GM12878 (cell line): ENCODE data around the gene KRT82. TPM values are rescaled to one million over a fixed set of nuclear protein-coding genes. Genes with fewer than 3 reads are reported as not detected.

ENCODE experiments used
- ATAC-seq: fragments of 200-7000 bp; cut with Tn5 transposase; 3 replicates; pipeline ENCODE4 v1.9.1; 2020; ENCODE audit warnings: mild to moderate bottlenecking, moderate library complexity
- BruUV-seq: library from RNA; stranded (reverse); fragments of 400-500 nt; replicated peaks from 2 replicates; lab custom pipeline; 2021; lab: Mats Ljungman, UMichigan
- CTCF ChIA-PET: fragments of 300-600 bp; sonication (Branson Sonifier 250); formaldehyde crosslinking; extraction: SDS; loops from one replicate; lab custom pipeline; 2021; ENCODE audit warnings: inconsistent platforms; lab: Yijun Ruan, JAX
- POLR2A ChIA-PET: fragments of 350-600 bp; formaldehyde crosslinking; extraction: SDS; loops from one replicate; lab custom pipeline; 2021; ENCODE audit warnings: inconsistent platforms; lab: Charles Lee
- RAD21 ChIA-PET: fragments of 300-600 bp; sonication (Branson Sonifier 250); formaldehyde crosslinking; loops from one replicate; lab custom pipeline; 2023; ENCODE audit warnings: antibody characterized with exemption; ENCODE audit not compliant: unreplicated experiment; lab: Charles Lee
- SMC1A ChIA-PET: fragments of 300-600 bp; sonication (Branson Sonifier 250); formaldehyde crosslinking; loops from one replicate; lab custom pipeline; 2023; ENCODE audit not compliant: unreplicated experiment, uncharacterized antibody; lab: Charles Lee
- DNase-seq: peaks from one replicate; pipeline ENCODE4 v3.0.0-alpha.2; 2011; ENCODE audit warnings: low read depth, low spot score
- FAIRE-seq: peaks from 3 replicates; lab custom pipeline; 2011; peaks lifted over from hg19 to GRCh38; lab: Jason Lieb, UNC
- H2AFZ ChIP-seq: 2 replicates; pipeline ENCODE4 v1.6.0; 2011; ENCODE audit warnings: low read depth, low read length, control low read depth; ENCODE audit not compliant: control insufficient read depth
- H3K27ac ChIP-seq: 2 replicates; pipeline ENCODE4 v1.5.1; 2011; ENCODE audit warnings: control low read depth; ENCODE audit not compliant: control insufficient read depth, insufficient read depth
- H3K27me3 ChIP-seq, 2 experiments: replicated peaks in 1 of 2; 2 replicates each; pipeline versions ENCODE4 v1.6.0 to v1.6.1; 2011; ENCODE audit warnings: low read length in 1 of 2; ENCODE audit not compliant: control insufficient read depth in 2 of 2, insufficient read depth in 2 of 2
- H3K36me3 ChIP-seq, 2 experiments: 2 replicates each; pipeline ENCODE4 v1.5.1; 2011; ENCODE audit warnings: low read length in 1 of 2; ENCODE audit not compliant: control insufficient read depth in 2 of 2, insufficient read depth in 2 of 2
- H3K4me1 ChIP-seq: 2 replicates; pipeline ENCODE4 v1.6.1; 2011; ENCODE audit warnings: mild to moderate bottlenecking, low read length, moderate library complexity, mixed read lengths; ENCODE audit not compliant: control insufficient read depth, insufficient read depth
- H3K4me2 ChIP-seq: 2 replicates; pipeline ENCODE4 v1.6.0; 2011; ENCODE audit warnings: control low read depth; ENCODE audit not compliant: control insufficient read depth, insufficient read depth
- H3K4me3 ChIP-seq: fragments of 200-600 bp; sonication (generic); 2 replicates; pipeline ENCODE4 v1.5.1; 2016
- H3K79me2 ChIP-seq: 2 replicates; pipeline ENCODE4 v1.6.0; 2011; ENCODE audit warnings: low read length; ENCODE audit not compliant: control insufficient read depth, insufficient read depth
- H3K9ac ChIP-seq: 2 replicates; pipeline ENCODE4 v1.8.0; 2011; ENCODE audit warnings: low read length, control low read depth, mixed read lengths; ENCODE audit not compliant: control insufficient read depth, insufficient read depth
- H3K9me3 ChIP-seq: replicated peaks from 3 replicates; pipeline ENCODE4 v1.5.1; 2011; ENCODE audit warnings: mild to moderate bottlenecking, low read length; ENCODE audit not compliant: control insufficient read depth, insufficient read depth
- H4K20me1 ChIP-seq: 2 replicates; pipeline ENCODE4 v1.6.0; 2011; ENCODE audit not compliant: control insufficient read depth, insufficient read depth
- CREM ChIP-seq: IDR thresholded peaks from 2 replicates; pipeline ENCODE4 v1.6.1; 2014; ENCODE audit warnings: antibody characterized with exemption, low read depth
- DPF2 ChIP-seq: fragments of 450-650 bp; IDR thresholded peaks from 2 replicates; pipeline ENCODE4 v1.6.1; 2017; ENCODE audit warnings: mild to moderate bottlenecking
- EGR1 ChIP-seq, 2 experiments: IDR thresholded peaks; 1 replicate in 1 of 2; 2 replicates in 1 of 2; pipeline ENCODE4 v1.6.1; 2011 to 2012; ENCODE audit warnings: low read depth in 2 of 2, low read length in 2 of 2, borderline replicate concordance in 1 of 2, mild to moderate bottlenecking in 1 of 2, moderate library complexity in 1 of 2
- IKZF2 ChIP-seq, 2 experiments: fragments of 450-650 bp; IDR thresholded peaks; 2 replicates each; pipeline ENCODE4 v1.6.1; 2017; ENCODE audit warnings: mild to moderate bottlenecking in 2 of 2, moderate library complexity in 2 of 2
- JUNB ChIP-seq: IDR thresholded peaks from 2 replicates; pipeline ENCODE4 v1.6.1; 2016; ENCODE audit warnings: antibody characterized with exemption, mild to moderate bottlenecking
- KAT2A ChIP-seq: conservative IDR thresholded peaks from 2 replicates; pipeline ENCODE4 v1.6.1; 2011; ENCODE audit warnings: low read depth, low read length; ENCODE audit not compliant: control insufficient read depth
- MEF2A ChIP-seq: IDR thresholded peaks from 2 replicates; pipeline ENCODE4 v1.6.1; 2011; ENCODE audit warnings: low read depth, mild to moderate bottlenecking, low read length, moderate library complexity; ENCODE audit not compliant: insufficient read depth
- MXI1 ChIP-seq: fragments of 150-350 bp; IDR thresholded peaks from 2 replicates; pipeline ENCODE4 v1.6.1; 2011; ENCODE audit warnings: low read depth, mild to moderate bottlenecking, inconsistent platforms, low read length, improper control_type of control experiment
- RELA ChIP-seq: fragments of 450-650 bp; IDR thresholded peaks from 2 replicates; pipeline ENCODE4 v1.8.0; 2014; ENCODE audit warnings: borderline replicate concordance; ENCODE audit not compliant: partially characterized antibody
- YY1 ChIP-seq: IDR thresholded peaks from 2 replicates; pipeline ENCODE4 v1.6.1; 2011; ENCODE audit warnings: low read depth, mild to moderate bottlenecking, low read length
- WGBS: methylation state at CpG from one replicate; pipeline ENCODE4 v1.1.6; 2016; ENCODE audit warnings: low lambda C conversion rate; ENCODE audit not compliant: insufficient replicate concordance, insufficient coverage; ENCODE audit errors: missing lambda C conversion rate; 5-methylcytosine and 5-hydroxymethylcytosine counted together
- in situ Hi-C: fragments of 300-500 bp; cut with MboI; formaldehyde crosslinking; loops from 9 replicates; pipeline ENCODE4 v1.14.3; 2018; ENCODE audit warnings: mixed read lengths
- intact Hi-C: fragments of 100-400 bp; cut with micrococcal nuclease; formaldehyde crosslinking; loops from one replicate; pipeline ENCODE4 v1.14.2; 2022; ENCODE audit not compliant: unreplicated experiment
- polyA plus RNA-seq, 11 experiments: library from polyadenylated mRNA; depleted of rRNA in 4 of 11; unstranded in 6 of 11; stranded (reverse) in 5 of 11; fragments of >200 nt; fragmentation: Nextera tagmentation in 4 of 11; fragmentation: Illumina TruSeq in 1 of 11; extraction: Ambion mirVana in 4 of 11; extraction: Trizol in 1 of 11; gene quantifications; 1 replicate in 1 of 11; 2 replicates in 10 of 11; pipeline versions ENCODE4 v1.2.1 to v1.2.3, GENCODE V29; 2011 to 2016; ENCODE audit warnings: inconsistent platforms in 2 of 11, missing spikeins in 2 of 11, low read depth in 1 of 11
- total RNA-seq, 4 experiments: library from RNA; depleted of rRNA in 3 of 4; stranded (reverse); fragments of >200 nt in 3 of 4; fragmentation: Illumina TruSeq in 1 of 4; extraction: Trizol in 1 of 4; gene quantifications; 2 replicates each; pipeline versions ENCODE4 v1.2.1 to v1.2.3, GENCODE V29; 2013 to 2021
- TF ChIP-seq, protein P1 (sequence below): fragments of 450-650 bp; conservative IDR thresholded peaks from 2 replicates; pipeline ENCODE4 v1.6.1; 2017; ENCODE audit warnings: mild to moderate bottlenecking, moderate library complexity
- TF ChIP-seq, protein P2 (sequence below): fragments of 450-650 bp; IDR thresholded peaks from 2 replicates; pipeline ENCODE4 v1.6.1; 2016; ENCODE audit warnings: mild to moderate bottlenecking
- TF ChIP-seq, protein P3 (sequence below): fragments of 450-650 bp; IDR thresholded peaks from 2 replicates; pipeline ENCODE4 v1.6.1; 2017; ENCODE audit warnings: mild to moderate bottlenecking, moderate library complexity
- TF ChIP-seq, protein P4 (sequence below): fragments of 150-350 bp; IDR thresholded peaks from 2 replicates; pipeline ENCODE4 v1.6.1; 2014; ENCODE audit warnings: mild to moderate bottlenecking, low read depth, low read length

KRT82 gene
- total and polyA plus RNA-seq, 10 of the 15 experiments (the other 5 are each of a cell fraction or from before 2014, with no cell fraction given), result not detected

DNA sequence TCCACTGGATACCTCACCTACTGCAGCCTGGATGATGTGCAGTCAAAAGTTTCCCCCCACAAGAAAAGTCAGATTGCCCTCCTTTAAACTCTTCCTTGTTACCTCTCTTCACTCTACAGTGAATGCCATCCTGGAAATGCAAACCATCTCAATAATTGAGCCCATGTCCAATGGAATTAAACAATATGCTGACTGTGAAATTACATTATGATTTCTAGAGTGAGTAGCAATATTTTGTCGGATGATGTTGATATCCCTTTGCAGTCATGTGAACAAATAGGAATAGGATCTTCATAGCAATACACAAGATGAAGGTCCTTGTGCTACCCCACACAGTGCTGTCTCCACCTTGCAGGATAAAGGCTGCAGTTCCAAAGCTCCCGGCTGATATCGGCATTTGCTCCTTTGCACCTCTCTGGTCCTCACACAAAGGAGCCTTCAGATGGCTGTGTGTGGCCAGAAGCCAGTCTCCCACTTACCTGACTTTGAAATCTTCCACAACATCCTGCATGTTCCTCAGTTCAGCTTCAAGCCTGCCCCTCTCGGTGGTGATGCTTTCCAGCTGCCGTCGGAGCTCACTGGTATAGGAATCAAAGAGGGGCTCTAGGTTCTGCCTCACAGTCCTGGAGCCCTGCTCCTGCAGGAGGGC lies 26.5 kb upstream of the KRT82 start (continued):
- TF ChIP-seq, protein P1, sequence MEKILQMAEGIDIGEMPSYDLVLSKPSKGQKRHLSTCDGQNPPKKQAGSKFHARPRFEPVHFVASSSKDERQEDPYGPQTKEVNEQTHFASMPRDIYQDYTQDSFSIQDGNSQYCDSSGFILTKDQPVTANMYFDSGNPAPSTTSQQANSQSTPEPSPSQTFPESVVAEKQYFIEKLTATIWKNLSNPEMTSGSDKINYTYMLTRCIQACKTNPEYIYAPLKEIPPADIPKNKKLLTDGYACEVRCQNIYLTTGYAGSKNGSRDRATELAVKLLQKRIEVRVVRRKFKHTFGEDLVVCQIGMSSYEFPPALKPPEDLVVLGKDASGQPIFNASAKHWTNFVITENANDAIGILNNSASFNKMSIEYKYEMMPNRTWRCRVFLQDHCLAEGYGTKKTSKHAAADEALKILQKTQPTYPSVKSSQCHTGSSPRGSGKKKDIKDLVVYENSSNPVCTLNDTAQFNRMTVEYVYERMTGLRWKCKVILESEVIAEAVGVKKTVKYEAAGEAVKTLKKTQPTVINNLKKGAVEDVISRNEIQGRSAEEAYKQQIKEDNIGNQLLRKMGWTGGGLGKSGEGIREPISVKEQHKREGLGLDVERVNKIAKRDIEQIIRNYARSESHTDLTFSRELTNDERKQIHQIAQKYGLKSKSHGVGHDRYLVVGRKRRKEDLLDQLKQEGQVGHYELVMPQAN, result no peak
- TF ChIP-seq DPF2 (no peak), MEF2A (no peak), RELA (no peak), JUNB (no peak), IKZF2 (IDR thresholded peaks at IDR 0.05) (no peak)

DNA sequence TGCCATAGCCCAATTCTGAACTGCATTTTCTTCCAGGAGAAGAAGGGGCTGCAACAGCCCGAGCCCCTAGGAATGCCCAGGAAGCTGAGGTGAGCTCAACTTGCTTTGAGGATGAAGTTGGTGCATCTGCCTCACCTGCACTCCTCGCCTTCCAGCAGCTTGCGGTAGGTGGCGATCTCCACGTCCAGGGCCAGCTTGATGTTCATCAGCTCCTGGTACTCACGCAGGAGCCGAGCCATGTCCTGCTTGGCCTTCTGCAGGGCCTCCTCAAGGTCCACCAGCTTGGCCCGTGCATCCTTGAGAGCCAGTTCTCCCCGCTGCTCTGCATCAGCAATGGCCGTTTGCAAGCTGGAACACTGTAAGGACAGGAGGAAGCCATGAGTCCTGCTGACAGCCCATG lies 22.0 kb upstream of the KRT82 start:
- CTCF ChIA-PET, result no interaction called here
- Histone ChIP-seq H3K79me2 (no peaks in the 10 kb centered on the region), H2AFZ (no peak overlapping the region), H3K27ac (no peak overlapping the region), H3K4me2 (no peak overlapping the region), H3K4me1 (no peaks in the 10 kb centered on the region), H4K20me1 (no peaks in the 10 kb centered on the region), H3K36me3 (no peaks in the 10 kb centered on the region), H3K9ac (no peak overlapping the region), H3K4me3 (no peak overlapping the region), H3K9me3 (no peaks in the 10 kb centered on the region), H3K27me3 (peaks cover 0 to 4% of the 10 kb centered on the region in 2 experiments; a peak in 3 of 4 replicates)
- in situ Hi-C loops (no loop called here), intact Hi-C loops (no loop called here)
- DNase-seq (no peak), FAIRE-seq (no peak), ATAC-seq (no peak)
- POLR2A ChIA-PET, result no interaction called here
- no TSS peak for BruUV-seq
- RAD21 ChIA-PET, result no interaction called here
- SMC1A ChIA-PET, result interaction anchor here (1.5 kb wide), 1 partner anchor 14 kb away, joined by 4 read pairs; no protein-coding TSS in a partner anchor
- 34% methylated on average over 10 of the region's 10 CpGs for WGBS
- TF ChIP-seq CREM (no peak), MXI1 (no peak), KAT2A (no peak), MEF2A (no peak), EGR1 (IDR thresholded peaks at IDR 0.05; ENCODE audit: borderline replicate concordance in 1 of 2, low read depth in 2 of 2, low read length in 2 of 2) (no peak), YY1 (no peak)
- TF ChIP-seq, protein P2, sequence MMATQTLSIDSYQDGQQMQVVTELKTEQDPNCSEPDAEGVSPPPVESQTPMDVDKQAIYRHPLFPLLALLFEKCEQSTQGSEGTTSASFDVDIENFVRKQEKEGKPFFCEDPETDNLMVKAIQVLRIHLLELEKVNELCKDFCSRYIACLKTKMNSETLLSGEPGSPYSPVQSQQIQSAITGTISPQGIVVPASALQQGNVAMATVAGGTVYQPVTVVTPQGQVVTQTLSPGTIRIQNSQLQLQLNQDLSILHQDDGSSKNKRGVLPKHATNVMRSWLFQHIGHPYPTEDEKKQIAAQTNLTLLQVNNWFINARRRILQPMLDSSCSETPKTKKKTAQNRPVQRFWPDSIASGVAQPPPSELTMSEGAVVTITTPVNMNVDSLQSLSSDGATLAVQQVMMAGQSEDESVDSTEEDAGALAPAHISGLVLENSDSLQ, result no peak
- TF ChIP-seq, protein P3, sequence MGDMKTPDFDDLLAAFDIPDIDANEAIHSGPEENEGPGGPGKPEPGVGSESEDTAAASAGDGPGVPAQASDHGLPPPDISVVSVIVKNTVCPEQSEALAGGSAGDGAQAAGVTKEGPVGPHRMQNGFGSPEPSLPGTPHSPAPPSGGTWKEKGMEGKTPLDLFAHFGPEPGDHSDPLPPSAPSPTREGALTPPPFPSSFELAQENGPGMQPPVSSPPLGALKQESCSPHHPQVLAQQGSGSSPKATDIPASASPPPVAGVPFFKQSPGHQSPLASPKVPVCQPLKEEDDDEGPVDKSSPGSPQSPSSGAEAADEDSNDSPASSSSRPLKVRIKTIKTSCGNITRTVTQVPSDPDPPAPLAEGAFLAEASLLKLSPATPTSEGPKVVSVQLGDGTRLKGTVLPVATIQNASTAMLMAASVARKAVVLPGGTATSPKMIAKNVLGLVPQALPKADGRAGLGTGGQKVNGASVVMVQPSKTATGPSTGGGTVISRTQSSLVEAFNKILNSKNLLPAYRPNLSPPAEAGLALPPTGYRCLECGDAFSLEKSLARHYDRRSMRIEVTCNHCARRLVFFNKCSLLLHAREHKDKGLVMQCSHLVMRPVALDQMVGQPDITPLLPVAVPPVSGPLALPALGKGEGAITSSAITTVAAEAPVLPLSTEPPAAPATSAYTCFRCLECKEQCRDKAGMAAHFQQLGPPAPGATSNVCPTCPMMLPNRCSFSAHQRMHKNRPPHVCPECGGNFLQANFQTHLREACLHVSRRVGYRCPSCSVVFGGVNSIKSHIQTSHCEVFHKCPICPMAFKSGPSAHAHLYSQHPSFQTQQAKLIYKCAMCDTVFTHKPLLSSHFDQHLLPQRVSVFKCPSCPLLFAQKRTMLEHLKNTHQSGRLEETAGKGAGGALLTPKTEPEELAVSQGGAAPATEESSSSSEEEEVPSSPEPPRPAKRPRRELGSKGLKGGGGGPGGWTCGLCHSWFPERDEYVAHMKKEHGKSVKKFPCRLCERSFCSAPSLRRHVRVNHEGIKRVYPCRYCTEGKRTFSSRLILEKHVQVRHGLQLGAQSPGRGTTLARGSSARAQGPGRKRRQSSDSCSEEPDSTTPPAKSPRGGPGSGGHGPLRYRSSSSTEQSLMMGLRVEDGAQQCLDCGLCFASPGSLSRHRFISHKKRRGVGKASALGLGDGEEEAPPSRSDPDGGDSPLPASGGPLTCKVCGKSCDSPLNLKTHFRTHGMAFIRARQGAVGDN, result no peak
- TF ChIP-seq, protein P4, sequence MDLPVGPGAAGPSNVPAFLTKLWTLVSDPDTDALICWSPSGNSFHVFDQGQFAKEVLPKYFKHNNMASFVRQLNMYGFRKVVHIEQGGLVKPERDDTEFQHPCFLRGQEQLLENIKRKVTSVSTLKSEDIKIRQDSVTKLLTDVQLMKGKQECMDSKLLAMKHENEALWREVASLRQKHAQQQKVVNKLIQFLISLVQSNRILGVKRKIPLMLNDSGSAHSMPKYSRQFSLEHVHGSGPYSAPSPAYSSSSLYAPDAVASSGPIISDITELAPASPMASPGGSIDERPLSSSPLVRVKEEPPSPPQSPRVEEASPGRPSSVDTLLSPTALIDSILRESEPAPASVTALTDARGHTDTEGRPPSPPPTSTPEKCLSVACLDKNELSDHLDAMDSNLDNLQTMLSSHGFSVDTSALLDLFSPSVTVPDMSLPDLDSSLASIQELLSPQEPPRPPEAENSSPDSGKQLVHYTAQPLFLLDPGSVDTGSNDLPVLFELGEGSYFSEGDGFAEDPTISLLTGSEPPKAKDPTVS, result no peak
